ENCODE data around the gene ZDHHC12.

- TF ChIP-seq RAD21 (IDR thresholded peaks at IDR 0.05) (no peak), TAF1 (conservative IDR thresholded peaks at IDR 0.05) (no peak), HNF4G (IDR thresholded peaks at IDR 0.05) (no peak), ATF3 (IDR thresholded peaks at IDR 0.05) (no peak), REST (IDR thresholded peaks at IDR 0.05) (no peak), YY1 (IDR thresholded peaks at IDR 0.05) (no peak), FOXA2 (IDR thresholded peaks at IDR 0.05) (no peak), EGR1 (IDR thresholded peaks at IDR 0.05; ENCODE audit: low read depth in 2 of 2) (no peak), GABPA (IDR thresholded peaks at IDR 0.05 in 1 of 2, conservative IDR thresholded peaks at IDR 0.05 in 1 of 2) (no peak)
- TF ChIP-seq, protein P1, sequence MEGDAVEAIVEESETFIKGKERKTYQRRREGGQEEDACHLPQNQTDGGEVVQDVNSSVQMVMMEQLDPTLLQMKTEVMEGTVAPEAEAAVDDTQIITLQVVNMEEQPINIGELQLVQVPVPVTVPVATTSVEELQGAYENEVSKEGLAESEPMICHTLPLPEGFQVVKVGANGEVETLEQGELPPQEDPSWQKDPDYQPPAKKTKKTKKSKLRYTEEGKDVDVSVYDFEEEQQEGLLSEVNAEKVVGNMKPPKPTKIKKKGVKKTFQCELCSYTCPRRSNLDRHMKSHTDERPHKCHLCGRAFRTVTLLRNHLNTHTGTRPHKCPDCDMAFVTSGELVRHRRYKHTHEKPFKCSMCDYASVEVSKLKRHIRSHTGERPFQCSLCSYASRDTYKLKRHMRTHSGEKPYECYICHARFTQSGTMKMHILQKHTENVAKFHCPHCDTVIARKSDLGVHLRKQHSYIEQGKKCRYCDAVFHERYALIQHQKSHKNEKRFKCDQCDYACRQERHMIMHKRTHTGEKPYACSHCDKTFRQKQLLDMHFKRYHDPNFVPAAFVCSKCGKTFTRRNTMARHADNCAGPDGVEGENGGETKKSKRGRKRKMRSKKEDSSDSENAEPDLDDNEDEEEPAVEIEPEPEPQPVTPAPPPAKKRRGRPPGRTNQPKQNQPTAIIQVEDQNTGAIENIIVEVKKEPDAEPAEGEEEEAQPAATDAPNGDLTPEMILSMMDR (IDR thresholded peaks at IDR 0.05; ENCODE audit: low read depth, low read length, missing input control) = no peak
- TF ChIP-seq, protein P2, sequence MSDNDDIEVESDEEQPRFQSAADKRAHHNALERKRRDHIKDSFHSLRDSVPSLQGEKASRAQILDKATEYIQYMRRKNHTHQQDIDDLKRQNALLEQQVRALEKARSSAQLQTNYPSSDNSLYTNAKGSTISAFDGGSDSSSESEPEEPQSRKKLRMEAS (IDR thresholded peaks at IDR 0.05) = no peak
Observed at GRCh38 chr9:128703616-128704355, 20.1 kb downstream of the ZDHHC12 start.

Data from liver (tissue), 3 donors.